Right hindlimb (tissue), 1 donor: ENCODE data around the gene PTPRQ.
"Not testable (repeated sequence)": the region's sequence is repeated elsewhere in the genome, so short reads cannot be mapped to it uniquely, and the experiment has no call there.

ENCODE experiments used
- DNase-seq: peaks from one replicate; pipeline ENCODE4 v3.0.0-alpha.2; 2018

PTPRQ gene

DNA sequence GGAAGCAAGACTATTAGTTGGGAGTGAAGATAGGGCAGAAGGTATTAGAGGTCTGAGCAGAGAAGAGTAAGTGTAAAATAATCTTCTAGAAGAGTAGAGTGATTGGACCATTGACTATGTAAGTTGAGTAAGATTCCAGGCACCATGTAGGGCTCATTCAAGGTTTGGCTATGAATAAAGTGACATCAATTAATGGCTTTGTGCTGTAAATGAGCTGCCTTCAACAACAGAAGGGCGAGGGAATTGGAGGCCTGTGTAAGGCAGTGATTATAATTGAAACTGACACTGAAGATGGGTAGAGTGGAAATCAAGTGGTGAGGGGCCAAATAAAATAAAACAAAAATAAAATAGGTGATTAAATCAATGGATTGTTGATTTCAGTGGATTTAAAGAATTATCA, 26.4 kb downstream of the PTPRQ start:
- no peak for DNase-seq

GRCh38 chr12:80472236-80472635, 28.2 kb downstream of the PTPRQ start:
- DNase-seq: no peak

DNA sequence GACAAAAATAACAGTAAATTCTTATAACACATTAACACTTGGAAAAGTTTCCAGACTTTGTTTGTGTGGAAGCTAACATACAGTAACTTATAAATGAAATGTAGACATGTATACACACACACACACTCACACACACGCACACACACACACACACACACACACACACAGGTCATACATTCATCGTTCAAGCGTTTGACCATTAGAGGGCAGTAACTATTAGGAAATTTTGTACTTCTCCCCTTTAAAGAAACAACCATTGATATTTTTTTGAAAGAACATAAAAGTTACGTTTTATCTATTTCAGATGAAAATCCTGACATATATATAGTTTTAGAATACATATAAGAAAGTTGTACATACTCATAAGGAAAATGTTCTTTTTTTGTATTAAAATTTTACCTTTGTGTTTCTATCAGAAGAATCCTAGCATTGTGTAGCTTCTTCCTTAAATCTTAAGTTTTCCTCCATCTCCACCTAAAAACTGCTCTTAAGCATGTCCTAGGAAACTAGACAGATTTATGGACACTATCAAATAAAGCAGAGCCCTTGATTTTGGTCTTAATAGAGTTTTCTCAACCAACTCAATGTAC, 29.0 kb downstream of the PTPRQ start:
- DNase-seq: peak; percentile 32

- not testable (repeated sequence) for DNase-seq
Observed at GRCh38 chr12:80477521-80478145, 33.6 kb downstream of the PTPRQ start.

DNA sequence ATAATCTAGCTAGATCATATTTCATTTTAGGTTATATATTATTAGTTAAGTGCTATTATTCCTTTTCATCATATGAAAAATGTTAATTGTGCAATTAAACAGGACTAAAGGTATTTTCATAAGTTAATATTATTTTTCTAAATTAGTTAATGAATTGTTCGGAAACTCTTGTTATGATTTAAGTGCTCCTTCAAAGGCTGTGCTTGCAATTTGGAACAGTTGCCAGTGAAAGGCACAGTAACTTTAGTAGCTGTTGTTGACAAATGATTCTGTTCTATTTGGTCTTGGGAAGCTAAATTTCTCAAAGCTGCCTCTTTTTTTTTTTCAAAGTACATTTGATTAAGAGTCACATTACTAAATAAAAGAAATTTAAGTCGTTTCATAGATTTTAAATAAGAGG, 40.7 kb downstream of the PTPRQ start:
- no peak for DNase-seq

DNA sequence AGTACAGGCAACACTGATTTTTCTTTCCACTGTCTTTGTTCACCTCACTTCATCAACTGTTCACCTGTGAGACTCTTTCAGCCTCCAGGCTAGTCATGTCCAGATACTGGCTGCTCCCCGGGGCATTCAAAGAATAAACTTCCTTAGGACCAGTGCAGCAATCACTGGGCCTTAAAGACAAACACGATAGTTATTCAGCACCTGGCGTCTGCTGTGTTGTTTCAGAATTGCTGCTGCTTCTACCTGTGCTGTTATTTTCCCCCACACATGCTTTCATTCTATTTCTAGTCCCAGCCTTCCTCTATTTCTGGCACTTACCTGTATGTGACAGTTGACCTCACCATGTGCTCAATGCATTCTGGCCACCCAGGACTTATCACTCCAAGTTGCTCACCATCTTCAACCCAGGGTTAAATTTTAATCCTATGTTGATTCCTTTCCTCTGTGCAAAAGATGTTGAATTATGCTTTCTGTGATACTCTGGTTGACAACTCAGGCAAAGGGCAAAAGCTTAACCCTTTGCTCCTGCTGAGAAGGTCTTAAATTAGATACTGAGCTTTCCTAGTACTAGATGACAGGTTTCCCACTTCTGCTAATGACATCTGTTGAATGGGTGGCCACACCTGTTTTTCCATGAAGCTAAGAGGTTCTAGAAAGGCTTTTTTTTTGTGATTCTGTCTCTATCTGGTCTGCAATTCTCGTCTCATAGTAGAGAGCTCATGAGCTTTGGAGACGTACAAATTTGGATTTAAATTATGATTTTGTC, 41.4 kb downstream of the PTPRQ start:
- DNase-seq: no peak

GRCh38 chr12:80490329-80490728, 46.3 kb downstream of the PTPRQ start:
- DNase-seq: no peak

- DNase-seq: no peak
Observed at GRCh38 chr12:80491166-80491565, 47.1 kb downstream of the PTPRQ start.

GRCh38 chr12:80493466-80493865, 49.4 kb downstream of the PTPRQ start:
- DNase-seq: no peak

DNA sequence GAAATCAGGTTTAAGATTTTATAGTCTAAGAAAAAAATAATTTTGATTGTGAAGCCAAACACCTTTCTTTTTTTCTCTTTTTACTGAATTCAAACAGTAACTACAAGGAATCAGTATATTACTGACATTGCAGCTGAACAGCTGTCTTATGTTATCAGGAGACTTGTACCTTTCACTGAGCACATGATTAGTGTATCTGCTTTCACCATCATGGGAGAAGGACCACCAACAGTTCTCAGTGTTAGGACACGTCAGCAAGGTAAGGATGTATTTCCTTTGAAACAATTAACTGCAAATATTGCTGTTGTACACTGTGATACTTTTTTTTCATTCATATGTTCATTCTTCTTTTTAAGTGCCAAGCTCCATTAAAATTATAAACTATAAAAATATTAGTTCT, 50.8 kb downstream of the PTPRQ start:
- no peak for DNase-seq

DNA sequence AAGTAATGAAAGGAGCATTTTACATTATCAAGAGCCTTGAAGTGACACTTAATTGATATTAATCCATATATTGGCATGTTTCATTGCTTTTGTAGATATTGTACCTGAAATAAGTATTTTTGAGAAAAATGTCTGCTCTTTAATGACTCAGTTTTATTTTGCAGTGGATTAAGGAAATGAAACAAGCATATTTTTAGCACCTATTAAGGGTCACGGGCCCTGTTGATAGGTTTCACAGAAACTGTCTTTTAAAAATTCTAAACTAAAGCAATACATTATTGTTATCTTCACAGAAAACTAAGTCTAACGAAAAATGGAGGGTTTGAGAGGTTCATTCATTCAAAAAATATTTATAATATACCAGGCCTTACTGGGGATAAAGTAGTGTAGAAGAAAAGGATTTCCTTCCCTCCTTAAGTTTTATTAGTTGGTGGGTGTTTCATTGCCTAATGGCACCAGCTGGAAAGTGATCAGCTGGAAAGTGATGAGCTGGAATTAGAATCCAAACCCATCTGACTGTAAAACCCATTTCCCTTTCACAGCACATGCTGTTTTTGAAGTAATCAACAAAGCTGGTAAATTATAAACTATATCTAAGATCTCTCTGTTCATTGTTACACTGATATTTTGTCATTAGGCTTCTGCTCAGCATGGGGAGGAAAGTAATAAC, 54.2 kb downstream of the PTPRQ start:
- DNase-seq: no peak

DNA sequence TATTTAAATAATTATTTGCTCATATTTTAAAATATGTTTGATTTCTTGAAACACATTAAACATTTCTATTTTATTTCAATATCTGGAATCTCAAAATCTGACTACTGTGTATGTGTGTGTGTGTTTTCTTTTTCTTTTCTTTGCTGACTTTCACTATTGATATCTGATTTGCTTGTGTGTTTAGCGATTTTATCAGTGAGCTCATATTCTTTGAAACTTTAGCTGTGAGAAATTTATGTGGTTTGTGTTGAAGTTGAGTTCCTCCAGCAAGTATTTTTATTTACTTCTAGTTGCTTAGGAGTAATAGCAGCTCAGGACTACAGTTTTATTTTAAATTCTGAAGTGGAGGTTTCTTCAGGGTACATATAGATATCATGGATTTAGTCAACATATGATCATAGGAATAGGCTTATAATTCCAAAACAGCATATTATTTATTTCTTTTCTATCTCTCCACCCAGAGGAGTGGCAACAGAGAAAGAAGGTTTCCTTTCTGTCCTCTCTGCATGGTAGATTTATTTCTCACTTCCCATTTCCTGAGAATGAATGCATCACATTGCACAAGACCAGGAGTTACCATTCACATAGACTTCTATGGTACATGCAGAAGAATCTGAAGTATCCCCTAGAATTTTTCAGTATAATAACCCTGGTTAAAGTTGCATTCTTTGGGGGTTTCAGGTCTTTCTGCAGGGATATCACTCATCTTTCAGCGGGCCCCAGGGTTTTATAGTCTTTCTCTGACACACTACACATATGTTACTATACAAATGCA, 60.5 kb downstream of the PTPRQ start:
- DNase-seq: no peak

- peak; percentile 56 for DNase-seq
Observed at GRCh38 chr12:80509781-80510556, 65.9 kb downstream of the PTPRQ start.

GRCh38 chr12:80512781-80513180, 68.7 kb downstream of the PTPRQ start:
- no peak for DNase-seq

GRCh38 chr12:80513211-80513610, 69.2 kb downstream of the PTPRQ start:
- DNase-seq: no peak

- no peak for DNase-seq
Observed at GRCh38 chr12:80517655-80518054, 73.6 kb downstream of the PTPRQ start.

DNA sequence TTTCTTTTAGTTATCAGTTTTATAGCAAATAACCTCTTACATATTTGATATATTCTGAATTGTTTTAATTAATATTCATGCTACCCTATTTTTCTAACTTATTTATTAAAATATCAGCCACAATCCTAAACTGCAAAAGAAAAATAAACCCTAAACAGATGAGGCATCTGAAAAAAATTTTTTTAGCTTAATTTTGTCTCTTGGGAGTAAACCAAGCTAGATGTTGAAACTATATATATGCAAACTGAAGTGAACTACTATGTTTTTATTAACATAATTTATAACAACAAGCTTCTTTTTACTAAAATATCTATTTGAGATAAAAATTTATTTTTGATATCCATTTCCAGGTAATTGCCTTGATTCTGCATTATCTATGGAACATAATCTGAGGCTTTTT, 87.6 kb downstream of the PTPRQ start:
- no peak for DNase-seq

- no peak for DNase-seq
Observed at GRCh38 chr12:80539029-80539428, 95.0 kb downstream of the PTPRQ start.

DNA sequence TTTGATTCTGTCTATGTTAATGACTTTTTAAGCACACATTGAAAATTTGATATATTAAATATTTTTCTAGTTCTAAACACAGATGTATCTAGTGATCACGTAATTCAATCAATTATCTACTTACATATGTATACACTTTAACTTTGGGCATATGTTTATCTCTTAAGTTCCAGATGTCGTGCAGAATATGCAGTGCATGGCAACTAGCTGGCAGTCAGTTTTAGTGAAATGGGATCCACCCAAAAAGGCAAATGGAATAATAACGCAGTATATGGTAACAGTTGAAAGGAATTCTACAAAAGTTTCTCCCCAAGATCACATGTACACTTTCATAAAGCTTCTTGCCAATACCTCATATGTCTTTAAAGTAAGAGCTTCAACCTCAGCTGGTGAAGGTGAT, 105.3 kb downstream of the PTPRQ start:
- DNase-seq: no peak

DNA sequence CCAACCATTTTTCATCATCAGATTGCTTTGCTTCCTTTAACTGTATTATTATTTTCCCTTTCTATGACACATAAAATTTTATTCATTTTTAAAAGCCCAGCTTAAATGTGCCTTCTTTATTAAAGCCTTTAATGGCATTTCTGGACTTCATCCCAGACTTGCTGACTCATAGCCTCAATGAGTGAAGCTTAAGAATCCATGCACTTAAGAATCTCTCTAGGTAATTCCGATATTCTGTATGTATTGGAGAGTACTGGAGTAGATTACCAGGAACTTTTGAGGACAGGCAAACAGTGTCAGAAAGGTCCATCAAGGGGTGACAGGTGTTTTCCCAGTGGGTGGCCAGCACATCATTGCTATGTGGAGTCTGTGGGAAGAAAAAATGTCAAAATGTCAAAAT, 107.9 kb downstream of the PTPRQ start:
- no peak for DNase-seq

DNA sequence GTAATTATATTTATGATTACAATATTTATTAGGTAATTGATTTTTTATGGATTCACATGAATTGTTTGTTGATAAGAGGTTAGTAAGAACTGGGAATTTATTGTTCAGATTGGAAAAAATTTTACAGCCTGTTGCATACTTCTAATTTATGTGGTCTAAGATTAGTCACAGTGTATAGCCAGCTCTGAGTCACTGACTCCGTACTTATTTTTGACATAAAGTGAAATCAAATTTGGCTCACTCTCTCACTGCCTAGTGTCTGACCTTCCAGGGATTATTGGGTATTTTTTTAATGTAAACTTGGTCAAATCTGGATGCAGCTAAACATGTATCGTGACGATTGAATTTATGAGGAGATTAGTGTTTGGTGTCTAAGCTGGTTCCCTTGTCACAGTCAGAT, 109.3 kb downstream of the PTPRQ start:
- no peak for DNase-seq

GRCh38 chr12:80556566-80556965, 112.5 kb downstream of the PTPRQ start:
- no peak for DNase-seq
